Measurements from ENCODE around the gene AAGAB.

DNA sequence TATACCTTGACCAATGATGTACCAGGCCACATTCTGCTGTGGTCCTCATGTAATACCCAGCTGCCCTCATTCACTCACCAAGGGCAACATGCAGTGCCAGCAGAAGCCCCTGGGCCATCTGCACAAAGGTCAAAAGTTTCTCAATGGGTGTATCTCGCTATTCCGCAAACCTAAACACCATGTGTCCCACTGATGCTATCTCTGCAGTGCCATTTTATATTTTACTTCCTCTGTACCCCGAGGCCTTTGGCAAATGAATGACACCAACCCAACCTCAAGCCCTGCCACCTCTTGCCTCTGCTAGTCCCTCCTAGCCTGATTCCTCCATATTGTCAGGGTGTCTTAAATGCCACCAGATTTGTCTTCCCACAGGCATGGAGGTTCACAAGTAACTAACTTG, 59.2 kb downstream of the AAGAB start:
- TF ChIP-seq, protein P1, sequence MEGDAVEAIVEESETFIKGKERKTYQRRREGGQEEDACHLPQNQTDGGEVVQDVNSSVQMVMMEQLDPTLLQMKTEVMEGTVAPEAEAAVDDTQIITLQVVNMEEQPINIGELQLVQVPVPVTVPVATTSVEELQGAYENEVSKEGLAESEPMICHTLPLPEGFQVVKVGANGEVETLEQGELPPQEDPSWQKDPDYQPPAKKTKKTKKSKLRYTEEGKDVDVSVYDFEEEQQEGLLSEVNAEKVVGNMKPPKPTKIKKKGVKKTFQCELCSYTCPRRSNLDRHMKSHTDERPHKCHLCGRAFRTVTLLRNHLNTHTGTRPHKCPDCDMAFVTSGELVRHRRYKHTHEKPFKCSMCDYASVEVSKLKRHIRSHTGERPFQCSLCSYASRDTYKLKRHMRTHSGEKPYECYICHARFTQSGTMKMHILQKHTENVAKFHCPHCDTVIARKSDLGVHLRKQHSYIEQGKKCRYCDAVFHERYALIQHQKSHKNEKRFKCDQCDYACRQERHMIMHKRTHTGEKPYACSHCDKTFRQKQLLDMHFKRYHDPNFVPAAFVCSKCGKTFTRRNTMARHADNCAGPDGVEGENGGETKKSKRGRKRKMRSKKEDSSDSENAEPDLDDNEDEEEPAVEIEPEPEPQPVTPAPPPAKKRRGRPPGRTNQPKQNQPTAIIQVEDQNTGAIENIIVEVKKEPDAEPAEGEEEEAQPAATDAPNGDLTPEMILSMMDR (conservative IDR thresholded peaks at IDR 0.05; ENCODE audit: low read depth, low read length) = no peak
- no peak for TF ChIP-seq EZH2phosphoT487 (IDR thresholded peaks at IDR 0.05; ENCODE audit: borderline replicate concordance, low read length)

All from PC-3 (cell line).